SK-N-MC (cell line): ENCODE data around the gene NENF.
A peak's percentile ranks its signal among the peaks of the same experiment; 100 is the strongest.

Source experiments
- DNase-seq: peaks from one replicate; pipeline ENCODE4 v3.0.0-alpha.2; 2011; ENCODE audit warnings: low read depth, low spot score
- H3K27ac ChIP-seq: fragments of 200-600 bp; sonication (generic); 2 replicates; pipeline ENCODE4 v1.5.1; 2016; ENCODE audit warnings: mixed run types
- H3K36me3 ChIP-seq: fragments of 200-600 bp; sonication (generic); 2 replicates; pipeline ENCODE4 v1.6.1; 2017; ENCODE audit warnings: antibody characterized with exemption, low read length, mixed read lengths; ENCODE audit not compliant: insufficient read depth
- H3K4me3 ChIP-seq: fragments of 200-600 bp; sonication (generic); 2 replicates; pipeline ENCODE4 v1.5.1; 2016
- H3K9ac ChIP-seq: fragments of 200-600 bp; sonication (generic); 2 replicates; pipeline ENCODE4 v1.8.0; 2017; ENCODE audit warnings: mixed run types, mixed read lengths; ENCODE audit not compliant: insufficient read length
- H3K9me3 ChIP-seq: fragments of 200-600 bp; sonication (generic); 2 replicates; pipeline ENCODE4 v1.6.1; 2017; ENCODE audit warnings: low read depth, mild to moderate bottlenecking, antibody characterized with exemption, low read length, moderate library complexity, mixed read lengths
- EZH2 ChIP-seq: fragments of 200-600 bp; sonication (generic); IDR thresholded peaks from one replicate; pipeline ENCODE4 v1.6.1; 2017; ENCODE audit warnings: antibody characterized with exemption
- FOXP2 ChIP-seq: optimal IDR thresholded peaks from 2 replicates; pipeline ENCODE3; 2011; ENCODE audit warnings: mild to moderate bottlenecking, moderate library complexity; ENCODE audit not compliant: insufficient read depth; ENCODE audit errors: extremely low read length, control extremely low read depth
- POLR2AphosphoS5 ChIP-seq: IDR thresholded peaks from 2 replicates; pipeline ENCODE4 v1.6.1; 2012; ENCODE audit warnings: mild to moderate bottlenecking, low read depth, low read length, borderline replicate concordance

Gene NENF

DNA sequence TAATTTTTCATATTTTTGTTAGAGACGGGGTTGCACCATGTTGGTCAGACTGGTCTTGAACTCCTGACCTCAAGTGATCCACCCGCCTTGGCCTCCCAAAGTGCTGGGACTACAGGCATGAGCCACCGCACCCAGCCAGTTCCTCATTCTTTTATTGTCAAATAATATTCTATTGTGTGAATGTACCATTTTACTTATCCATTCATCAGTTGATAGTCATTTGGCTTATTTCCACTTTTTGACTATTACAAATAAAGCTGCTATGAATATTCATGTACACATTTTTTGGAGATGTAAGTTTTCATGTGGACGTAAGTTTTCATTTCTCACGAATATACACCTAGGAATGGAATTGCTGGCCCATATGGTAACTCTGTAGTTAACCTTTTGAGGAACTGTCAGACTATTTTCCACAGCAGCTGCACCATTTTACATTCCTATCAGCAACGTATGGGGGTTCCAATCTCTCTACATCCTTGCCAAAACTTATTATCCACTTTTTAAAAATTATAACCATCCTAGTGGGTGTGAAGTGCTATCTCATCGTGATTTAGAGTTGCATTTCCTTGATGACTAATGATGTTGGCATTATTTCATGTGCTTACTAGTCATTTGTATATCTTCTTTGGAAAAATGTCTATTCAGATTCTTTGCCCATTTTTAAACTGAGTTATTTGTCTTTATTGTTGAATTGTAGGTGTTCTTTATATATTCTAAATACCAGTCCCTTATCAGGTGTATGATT lies 30.7 kb upstream of the NENF start:
- Histone ChIP-seq H3K27ac (no peak overlapping the region), H3K9me3 (no peaks in the 10 kb centered on the region; the same call in 1 of the 2 replicates), H3K4me3 (no peak overlapping the region), H3K36me3 (peaks cover 26% of the 10 kb centered on the region), H3K9ac (no peak overlapping the region)
- DNase-seq: no peak
- no peak for TF ChIP-seq FOXP2
- TF ChIP-seq POLR2AphosphoS5: no peak
- no peak for TF ChIP-seq EZH2

DNA sequence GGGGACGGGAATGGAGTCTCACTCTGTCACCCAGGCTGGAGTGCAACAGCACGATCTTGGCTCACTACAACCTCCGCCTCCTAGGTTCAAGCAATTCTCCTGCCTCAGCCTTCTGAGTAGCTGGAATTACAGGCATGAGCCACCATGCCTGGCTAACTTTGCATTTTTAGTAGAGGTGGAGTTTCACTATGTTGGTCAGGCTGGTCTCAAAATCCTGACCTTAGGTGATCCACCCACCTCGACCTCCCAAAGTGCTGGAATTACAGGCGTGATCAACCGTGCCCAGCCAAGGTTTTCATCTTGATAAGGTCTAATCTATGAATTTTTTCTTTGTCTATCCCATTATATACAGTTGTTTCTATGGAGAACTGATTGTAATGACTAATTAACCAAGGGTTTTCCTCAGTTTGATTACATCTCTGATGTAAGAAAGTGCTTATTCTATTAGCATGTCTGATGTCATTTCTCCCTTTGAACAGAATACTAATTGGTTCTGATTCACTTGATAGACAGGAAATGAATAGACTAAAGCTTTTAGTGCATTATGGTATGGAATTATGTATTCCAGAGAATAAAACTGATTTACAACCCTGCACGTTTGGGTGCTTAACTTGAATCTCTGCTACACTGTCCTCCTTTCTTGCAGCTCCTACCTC lies 29.9 kb upstream of the NENF start:
- H3K9ac ChIP-seq: no peak overlapping the region
- peaks cover 5% of the 10 kb centered on the region; the same call in 1 of the 2 replicates for H3K9me3 ChIP-seq
- peaks cover 32% of the 10 kb centered on the region for H3K36me3 ChIP-seq
- H3K27ac ChIP-seq: no peak overlapping the region
- no peak overlapping the region for H3K4me3 ChIP-seq
- no peak for DNase-seq
- no peak for TF ChIP-seq EZH2
- no peak for TF ChIP-seq POLR2AphosphoS5
- TF ChIP-seq FOXP2: no peak

DNA sequence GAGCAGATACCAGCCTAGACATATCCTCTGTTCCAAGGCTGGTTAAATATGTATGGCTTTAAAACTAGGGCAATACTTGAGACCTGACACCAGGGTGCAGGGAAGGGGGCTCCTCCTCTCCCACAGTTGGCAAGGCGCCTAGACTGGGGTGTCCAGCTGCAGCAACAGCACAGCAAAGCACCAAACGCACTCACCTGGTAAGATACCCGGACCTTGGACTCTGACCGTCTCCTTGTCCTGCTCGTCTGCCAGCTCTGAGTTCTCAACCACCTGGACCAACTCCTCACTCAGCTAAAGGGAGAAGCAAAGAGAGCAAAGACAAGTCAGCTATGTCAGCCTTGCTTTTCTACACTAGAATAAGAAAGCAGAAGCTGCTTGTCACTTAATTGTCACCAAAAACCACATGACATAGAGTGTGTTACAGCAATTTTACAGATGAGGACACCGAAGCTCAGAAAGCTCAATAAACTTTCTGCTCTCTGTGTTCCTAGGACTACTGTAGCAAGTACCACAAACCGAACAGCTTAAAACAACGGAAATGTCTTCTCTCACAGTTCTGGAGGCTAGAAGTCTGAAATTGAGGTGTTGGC lies 22.4 kb upstream of the NENF start:
- no peak for TF ChIP-seq FOXP2
- TF ChIP-seq EZH2: no peak
- TF ChIP-seq POLR2AphosphoS5: no peak
- no peak overlapping the region for H3K27ac ChIP-seq
- DNase-seq: no peak

DNA sequence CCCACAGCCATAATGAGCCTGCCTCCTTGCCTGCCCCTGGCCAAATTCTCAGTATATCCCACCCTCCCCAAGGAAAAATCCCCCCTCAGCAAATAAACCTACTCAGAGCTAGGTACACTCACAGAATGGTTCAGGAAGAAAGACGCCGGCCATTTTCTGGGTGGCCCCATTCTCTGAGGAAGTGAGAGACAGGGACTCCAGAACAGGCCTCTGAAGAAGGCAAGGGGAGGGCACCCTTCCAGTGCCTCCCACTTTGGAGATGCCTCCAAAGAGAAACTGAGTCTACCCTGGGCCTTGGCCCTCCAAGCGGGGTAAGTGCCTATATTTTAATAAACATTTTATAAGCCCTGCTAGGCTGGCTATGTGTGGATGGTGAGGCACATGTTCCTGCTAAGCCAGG lies 20.3 kb upstream of the NENF start:
- Histone ChIP-seq H3K9ac (no peak overlapping the region), H3K27ac (no peak overlapping the region), H3K36me3 (peaks cover 22% of the 10 kb centered on the region), H3K9me3 (peaks cover 1% of the 10 kb centered on the region; the same call in 1 of the 2 replicates), H3K4me3 (no peak overlapping the region)
- no peak for DNase-seq
- no peak for TF ChIP-seq POLR2AphosphoS5
- TF ChIP-seq FOXP2: no peak

More for the DNA sequence above, 22.4 kb upstream of the NENF start:
- Histone ChIP-seq H3K9ac (no peak overlapping the region), H3K36me3 (peaks cover 36% of the 10 kb centered on the region), H3K9me3 (peaks cover 5% of the 10 kb centered on the region; the same call in 1 of the 2 replicates), H3K4me3 (no peak overlapping the region)

DNA sequence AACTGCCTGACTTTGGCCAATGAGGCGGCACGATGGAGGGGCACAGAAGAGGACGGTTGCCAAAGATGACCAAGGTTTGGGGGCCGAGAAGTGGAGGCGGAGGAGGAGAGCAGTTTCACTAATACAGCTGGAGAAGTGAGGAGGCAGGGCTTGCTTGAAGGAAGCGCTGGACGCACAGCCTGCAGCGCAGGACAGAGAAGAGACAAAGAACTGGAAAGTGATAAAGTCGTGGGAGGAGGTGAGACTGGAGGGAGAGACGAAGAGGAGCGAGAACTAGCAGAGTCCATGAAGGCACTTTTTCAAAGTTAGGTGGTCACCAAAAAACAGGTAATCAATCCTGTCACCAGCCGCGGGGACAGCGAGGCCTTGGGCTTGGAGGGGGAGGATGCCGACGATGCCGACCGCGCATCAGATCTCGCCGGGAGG lies 18.8 kb upstream of the NENF start:
- Histone ChIP-seq H3K36me3 (peaks cover 11% of the 10 kb centered on the region), H3K27ac (no peak overlapping the region), H3K9me3 (no peaks in the 10 kb centered on the region), H3K4me3 (peak overlapping the region; percentile 90), H3K9ac (peak overlapping the region; percentile 56)
- TF ChIP-seq EZH2: no peak
- no peak for TF ChIP-seq FOXP2
- no peak for TF ChIP-seq POLR2AphosphoS5
- no peak for DNase-seq

DNA sequence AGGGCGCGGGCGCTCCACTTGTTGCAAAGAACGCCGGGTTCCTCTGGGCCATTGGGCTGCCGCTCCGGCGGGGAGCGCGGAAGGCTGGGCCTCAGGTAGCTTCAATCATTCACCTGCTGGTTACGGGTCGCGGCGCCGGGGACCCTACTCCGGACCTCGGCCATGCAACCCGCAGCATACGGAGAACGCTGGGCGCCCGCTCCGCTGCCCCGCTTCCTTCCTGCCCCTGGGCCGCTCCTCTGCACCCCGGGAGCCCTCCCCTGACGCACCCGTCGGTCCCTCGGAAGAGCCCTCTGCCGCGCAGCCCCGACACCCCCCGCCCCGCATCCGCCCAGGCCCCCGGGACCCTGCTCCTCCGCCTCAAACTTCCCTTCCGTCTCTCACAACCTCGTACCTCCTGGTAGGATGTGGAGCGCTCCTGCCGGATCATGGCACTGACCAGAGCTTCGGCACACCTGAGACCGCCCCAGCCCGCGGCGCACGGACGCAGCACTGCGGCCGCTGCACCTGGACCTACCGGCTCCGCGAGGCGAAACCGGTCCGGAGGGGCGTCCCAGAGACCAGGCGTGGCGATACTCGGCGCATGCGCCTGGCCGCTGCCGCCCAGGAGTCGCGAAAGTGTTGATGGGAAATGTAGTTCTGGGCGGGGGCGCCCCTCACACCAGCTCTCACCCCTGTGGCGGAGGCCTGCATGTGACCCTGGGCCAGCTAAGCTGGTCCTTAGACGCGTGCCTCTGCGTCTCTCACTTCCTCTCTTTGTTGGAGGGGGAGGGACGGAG lies 18.2 kb upstream of the NENF start, which contains the start of gene PACC1:
PACC1 (minus strand) TSS at position 559 of the 779 bp plus-strand sequence; CDS start at position 430, 129 bp downstream.
- H3K9me3 ChIP-seq: no peaks in the 10 kb centered on the region
- no peak for TF ChIP-seq EZH2
- no peak for TF ChIP-seq FOXP2
- TF ChIP-seq POLR2AphosphoS5: peak; percentile 94
- peaks cover 5% of the 10 kb centered on the region for H3K36me3 ChIP-seq
- H3K27ac ChIP-seq: no peak within 1 kb of the TSS
- DNase-seq: peak; percentile 2
- peak within 1 kb of the TSS; percentile 56 for H3K9ac ChIP-seq
- peak within 1 kb of the TSS; percentile 90 for H3K4me3 ChIP-seq

DNA sequence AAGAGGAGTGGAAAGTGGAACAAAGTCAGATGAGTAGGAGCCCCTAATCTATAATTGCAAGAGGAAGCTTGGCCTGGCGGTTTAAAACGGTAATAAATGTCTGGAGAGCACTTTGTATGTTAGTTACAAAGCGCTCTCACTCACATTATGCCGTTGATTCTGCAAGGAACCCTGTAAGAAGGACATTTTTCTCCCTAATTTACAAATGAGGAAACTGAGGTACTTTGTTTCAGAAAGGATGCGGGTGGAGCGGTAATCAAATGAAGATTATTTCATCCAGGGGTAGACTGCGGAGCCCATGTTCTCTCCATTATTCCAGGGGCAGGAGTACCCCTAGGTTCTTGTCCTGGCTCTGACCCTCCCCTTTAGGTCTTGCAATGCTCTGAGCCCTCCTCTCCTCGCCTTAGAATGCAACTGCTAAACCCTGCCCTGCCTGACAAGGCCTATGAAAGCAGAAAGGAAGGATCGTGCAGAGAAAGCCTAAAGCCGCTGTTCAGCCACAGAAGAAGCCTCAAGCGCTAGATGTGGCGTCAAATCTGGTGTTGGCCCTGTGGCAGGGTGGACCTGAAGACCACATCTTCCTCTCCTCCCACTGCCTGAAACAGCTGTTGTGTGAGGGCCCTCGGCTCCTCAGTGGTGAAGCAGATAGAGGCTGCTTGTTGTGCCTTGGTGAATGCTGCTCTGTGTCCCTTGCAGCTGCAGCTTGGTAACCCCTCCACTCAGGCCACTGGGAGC lies 17.4 kb upstream of the NENF start:
- no peak overlapping the region for H3K27ac ChIP-seq
- no peaks in the 10 kb centered on the region for H3K9me3 ChIP-seq
- no peaks in the 10 kb centered on the region; the same call in 1 of the 2 replicates for H3K36me3 ChIP-seq
- no peak for TF ChIP-seq POLR2AphosphoS5
- TF ChIP-seq FOXP2: no peak
- no peak for TF ChIP-seq EZH2
- H3K4me3 ChIP-seq: peak overlapping the region; percentile 90
- H3K9ac ChIP-seq: peak overlapping the region; percentile 43
- DNase-seq: no peak
